Endometrial microvascular endothelial cells (primary cell): ENCODE results near the gene PLXDC2. TPM values are rescaled to one million over a fixed set of nuclear protein-coding genes. Genes with fewer than 3 reads are reported as not detected.
"Not testable (repeated sequence)": the region's sequence is repeated elsewhere in the genome, so short reads cannot be mapped to it uniquely, and the experiment has no call there.

Source experiments
- in situ Hi-C: cut with HindIII; loops from 2 replicates; pipeline ENCODE4 v1.10.0; 2017; ENCODE audit warnings: low sequenced_read_pairs, low pct_unique_long_range_greater_than_20kb; ENCODE audit errors: inconsistent ontology term
- total RNA-seq: library from RNA; depleted of rRNA; stranded (reverse); fragments of >200 nt; gene quantifications from one replicate; pipeline ENCODE4 v1.2.3, GENCODE V29; 2015; ENCODE audit errors: inconsistent ontology term

PLXDC2 gene
- total RNA-seq, 1 donor from 2014 or later = not detected

GRCh38 chr10:19998482-19998881, 182.2 kb downstream of the PLXDC2 start:
- in situ Hi-C loops = no loop called here

- in situ Hi-C loops = no loop called here
Measured at GRCh38 chr10:19999431-19999830, 183.2 kb downstream of the PLXDC2 start.

- in situ Hi-C loops = not testable (repeated sequence)
Measured at GRCh38 chr10:20002026-20002425, 185.8 kb downstream of the PLXDC2 start.

GRCh38 chr10:20002657-20003056, 186.4 kb downstream of the PLXDC2 start:
- in situ Hi-C loops = no loop called here

- in situ Hi-C loops = no loop called here
Measured at GRCh38 chr10:20004087-20004523, 187.9 kb downstream of the PLXDC2 start.

- in situ Hi-C loops = no loop called here
Measured at GRCh38 chr10:20005638-20006037, 189.4 kb downstream of the PLXDC2 start.

GRCh38 chr10:20006169-20006870, 190.1 kb downstream of the PLXDC2 start:
- in situ Hi-C loops = no loop called here

- in situ Hi-C loops = no loop called here
Measured at GRCh38 chr10:20007426-20007825, 191.2 kb downstream of the PLXDC2 start.

GRCh38 chr10:20013991-20014750, 197.9 kb downstream of the PLXDC2 start:
- in situ Hi-C loops = no loop called here

- in situ Hi-C loops = no loop called here
Measured at GRCh38 chr10:20017961-20018360, 201.7 kb downstream of the PLXDC2 start.

GRCh38 chr10:20020677-20021076, 204.4 kb downstream of the PLXDC2 start:
- in situ Hi-C loops = no loop called here

- in situ Hi-C loops = no loop called here
Measured at GRCh38 chr10:20029523-20029922, 213.3 kb downstream of the PLXDC2 start.

GRCh38 chr10:20033476-20033875, 217.2 kb downstream of the PLXDC2 start:
- in situ Hi-C loops = no loop called here

GRCh38 chr10:20034732-20035131, 218.5 kb downstream of the PLXDC2 start:
- in situ Hi-C loops = no loop called here

- in situ Hi-C loops = no loop called here
Measured at GRCh38 chr10:20040012-20040411, 223.8 kb downstream of the PLXDC2 start.

GRCh38 chr10:20041931-20042330, 225.7 kb downstream of the PLXDC2 start:
- in situ Hi-C loops = no loop called here

- in situ Hi-C loops = not testable (repeated sequence)
Measured at GRCh38 chr10:20045100-20045499, 228.9 kb downstream of the PLXDC2 start.

GRCh38 chr10:20048161-20048560, 231.9 kb downstream of the PLXDC2 start:
- in situ Hi-C loops = no loop called here

GRCh38 chr10:20058135-20058534, 241.9 kb downstream of the PLXDC2 start:
- in situ Hi-C loops = no loop called here

- in situ Hi-C loops = no loop called here
Measured at GRCh38 chr10:20059084-20059835, 243.0 kb downstream of the PLXDC2 start.
